Keratinocyte (primary cell): ENCODE data around the gene ILKAP. TPM values are rescaled to one million over a fixed set of nuclear protein-coding genes. Genes with fewer than 3 reads are reported as not detected.

Source experiments
- DNase-seq: peaks from one replicate; pipeline ENCODE4 v3.0.0-alpha.2; 2011; ENCODE audit warnings: low read depth, missing footprints, low spot score
- FAIRE-seq: peaks from 2 replicates; lab custom pipeline; 2011; peaks lifted over from hg19 to GRCh38; lab: Jason Lieb, UNC
- H2AFZ ChIP-seq: 2 replicates; pipeline ENCODE4 v1.6.0; 2012; ENCODE audit warnings: low read length, control low read depth, inconsistent platforms; ENCODE audit not compliant: control insufficient read depth
- H3K27ac ChIP-seq: 2 replicates; pipeline ENCODE4 v1.5.1; 2011; ENCODE audit warnings: low read length; ENCODE audit not compliant: control insufficient read depth, insufficient read depth
- H3K27me3 ChIP-seq: 3 replicates; pipeline ENCODE4 v1.6.0; 2011; ENCODE audit warnings: low read length; ENCODE audit not compliant: control insufficient read depth, insufficient read depth; ENCODE audit errors: extremely low read depth
- H3K36me3 ChIP-seq, 2 experiments: 2 replicates in 1 of 2; 3 replicates in 1 of 2; pipeline ENCODE4 v1.5.1; 2011; ENCODE audit warnings: low read length in 2 of 2, mild to moderate bottlenecking in 1 of 2; ENCODE audit not compliant: control insufficient read depth in 2 of 2, insufficient read depth in 2 of 2; ENCODE audit errors: extremely low read depth in 1 of 2
- H3K4me1 ChIP-seq: 3 replicates; pipeline ENCODE4 v1.5.1; 2011; ENCODE audit warnings: low read length; ENCODE audit not compliant: control insufficient read depth, insufficient read depth; ENCODE audit errors: extremely low read depth
- H3K4me2 ChIP-seq: 3 replicates; pipeline ENCODE4 v1.6.0; 2011; ENCODE audit warnings: low read depth, low read length; ENCODE audit not compliant: control insufficient read depth, insufficient read depth; ENCODE audit errors: extremely low read depth
- H3K4me3 ChIP-seq, 3 experiments: fragments of 200-600 bp in 1 of 3; sonication (generic) in 1 of 3; 2 replicates in 2 of 3; 3 replicates in 1 of 3; pipeline ENCODE4 v1.5.1; 2011 to 2016; ENCODE audit warnings: low read length in 3 of 3, mild to moderate bottlenecking in 3 of 3, control low read depth in 2 of 3, inconsistent platforms in 1 of 3, low read depth in 1 of 3, mixed read lengths in 1 of 3, mixed run types in 1 of 3, moderate library complexity in 1 of 3; ENCODE audit not compliant: control insufficient read depth in 2 of 3, insufficient read depth in 2 of 3; ENCODE audit errors: extremely low read depth in 1 of 3
- H3K79me2 ChIP-seq: 2 replicates; pipeline ENCODE4 v1.6.0; 2012; ENCODE audit warnings: low read length; ENCODE audit not compliant: control insufficient read depth, insufficient read depth
- H3K9ac ChIP-seq: 3 replicates; pipeline ENCODE4 v1.6.0; 2011; ENCODE audit warnings: low read length; ENCODE audit not compliant: control insufficient read depth, insufficient read depth; ENCODE audit errors: extremely low read depth
- H3K9me1 ChIP-seq: 3 replicates; pipeline ENCODE4 v1.6.0; 2011; ENCODE audit warnings: low read length; ENCODE audit not compliant: control insufficient read depth, insufficient read depth; ENCODE audit errors: extremely low read depth
- H3K9me3 ChIP-seq: 2 replicates; pipeline ENCODE4 v1.5.1; 2012; ENCODE audit warnings: low read depth, low read length; ENCODE audit not compliant: control insufficient read depth
- H4K20me1 ChIP-seq: 3 replicates; pipeline ENCODE4 v1.6.0; 2011; ENCODE audit warnings: low read length; ENCODE audit not compliant: control insufficient read depth, insufficient read depth; ENCODE audit errors: extremely low read depth
- CTCF ChIP-seq, 3 experiments: IDR thresholded peaks in 1 of 3; conservative IDR thresholded peaks in 1 of 3; optimal IDR thresholded peaks in 1 of 3; 2 replicates in 2 of 3; 3 replicates in 1 of 3; pipeline versions ENCODE3 to v1.5.1; 2011; ENCODE audit warnings: low read length in 3 of 3, mild to moderate bottlenecking in 3 of 3, moderate library complexity in 2 of 3, control low read depth in 1 of 3, inconsistent platforms in 1 of 3; ENCODE audit not compliant: insufficient read depth in 2 of 3; ENCODE audit errors: extremely low read depth in 1 of 3
- EZH2 ChIP-seq: IDR thresholded peaks from one replicate; pipeline ENCODE4 v1.6.1; 2012; ENCODE audit warnings: inconsistent platforms, mild to moderate bottlenecking, low read length, moderate library complexity
- dilution Hi-C: fragments of 300-500 bp; cut with MboI; formaldehyde crosslinking; loops from one replicate; pipeline ENCODE4 v1.7.0; 2020; ENCODE audit warnings: low sequenced_read_pairs; ENCODE audit not compliant: extremely low pct_ligation_motif_present
- polyA plus RNA-seq, 5 experiments: library from polyadenylated mRNA; depleted of rRNA in 3 of 5; stranded (reverse) in 3 of 5; stranded (forward) in 1 of 5; unstranded in 1 of 5; fragments of >200 nt; gene quantifications; 1 replicate in 1 of 5; 2 replicates in 3 of 5; 3 replicates in 1 of 5; pipeline versions ENCODE4 v1.2.1 to v1.2.3, GENCODE V29; 2011 to 2012; ENCODE audit warnings: missing spikeins in 2 of 5, low read depth in 1 of 5, low replicate concordance in 1 of 5

ILKAP gene
- polyA plus RNA-seq, 1 donor (not counting 4 experiments of a cell fraction or from before 2014, with no cell fraction given): 39.1 TPM

GRCh38 chr2:238136820-238137537, 66.5 kb downstream of the ILKAP start:
- Histone ChIP-seq H3K9ac (no peak overlapping the region), H3K79me2 (no peaks in the 10 kb centered on the region), H3K4me2 (no peak overlapping the region), H4K20me1 (no peaks in the 10 kb centered on the region), H3K4me1 (peaks cover 9% of the 10 kb centered on the region), H3K36me3 (no peaks in the 10 kb centered on the region), H3K4me3 (no peak overlapping the region), H3K27me3 (no peaks in the 10 kb centered on the region), H3K9me1 (no peaks in the 10 kb centered on the region), H3K9me3 (no peaks in the 10 kb centered on the region), H2AFZ (no peak overlapping the region), H3K27ac (no peak overlapping the region)
- dilution Hi-C loops: no loop called here
- TF ChIP-seq EZH2 (no peak), CTCF (optimal IDR thresholded peaks at IDR 0.05 in 1 of 3, IDR thresholded peaks at IDR 0.05 in 1 of 3, conservative IDR thresholded peaks at IDR 0.05 in 1 of 3; ENCODE audit: extremely low read depth in 1 of 3, insufficient read depth in 2 of 3, low read length in 3 of 3) (no peak)
- DNase-seq (no peak), FAIRE-seq (no peak)

GRCh38 chr2:238135601-238136150, 67.8 kb downstream of the ILKAP start:
- H3K4me1 ChIP-seq: no peaks in the 10 kb centered on the region
- DNase-seq (no peak), FAIRE-seq (no peak)
- H3K9ac ChIP-seq: no peak overlapping the region
- H3K4me2 ChIP-seq: no peak overlapping the region
- TF ChIP-seq CTCF (optimal IDR thresholded peaks at IDR 0.05 in 1 of 3, IDR thresholded peaks at IDR 0.05 in 1 of 3, conservative IDR thresholded peaks at IDR 0.05 in 1 of 3; ENCODE audit: extremely low read depth in 1 of 3, insufficient read depth in 2 of 3, low read length in 3 of 3): no peak
- no peak for TF ChIP-seq EZH2
- H3K27me3 ChIP-seq: no peaks in the 10 kb centered on the region
- H3K9me3 ChIP-seq: no peaks in the 10 kb centered on the region
- H3K9me1 ChIP-seq: no peaks in the 10 kb centered on the region
- H3K36me3 ChIP-seq: no peaks in the 10 kb centered on the region
- no peak overlapping the region for H2AFZ ChIP-seq
- dilution Hi-C loops: no loop called here
- H4K20me1 ChIP-seq: no peaks in the 10 kb centered on the region
- no peaks in the 10 kb centered on the region for H3K79me2 ChIP-seq
- no peak overlapping the region for H3K27ac ChIP-seq
- no peak overlapping the region for H3K4me3 ChIP-seq
